OCI-LY7 (cell line): ENCODE results near the gene FGGY.

Source experiments
- CTCF ChIP-seq: fragments of 200-600 bp; sonication (generic); conservative IDR thresholded peaks from 2 replicates; pipeline ENCODE4 v1.5.1; 2014; ENCODE audit warnings: mild to moderate bottlenecking, antibody characterized with exemption, low read length, moderate library complexity, mixed read lengths
- EZH2phosphoT487 ChIP-seq: fragments of 200-600 bp; sonication (generic); IDR thresholded peaks from 2 replicates; pipeline ENCODE4 v1.6.1; 2018; ENCODE audit warnings: low read depth, borderline replicate concordance, mild to moderate bottlenecking, mixed run types, antibody characterized with exemption, low read length, moderate library complexity, mixed read lengths

GRCh38 chr1:59718989-59719360 lies 422.1 kb downstream of the FGGY start:
- no peak for TF ChIP-seq CTCF
- TF ChIP-seq EZH2phosphoT487: no peak
